Measurements from ENCODE around the gene TAF15. TPM values are rescaled to one million over a fixed set of nuclear protein-coding genes. Genes with fewer than 3 reads are reported as not detected.
A peak's percentile ranks its signal among the peaks of the same experiment; 100 is the strongest.

Gene TAF15
- total and polyA plus RNA-seq, 2 donors from 2014 or later = 66.3 to 149 TPM

- Histone ChIP-seq H3K9ac (ENCODE audit: low read length in 3 of 3) (no peak overlapping the region), H3K36me3 (ENCODE audit: control insufficient read depth in 2 of 3, insufficient read depth in 3 of 3, low read length in 3 of 3) (no peaks in the 10 kb centered on the region), H3K27ac (ENCODE audit: low read depth in 2 of 2, low read length in 2 of 2) (no peak overlapping the region), H3K4me1 (ENCODE audit: control insufficient read depth in 2 of 3, insufficient read depth in 2 of 3, low read depth in 1 of 3, low read length in 3 of 3) (peaks cover 0 to 7% (median 3%) of the 10 kb centered on the region in 3 donors), H3K9me3 (ENCODE audit: control insufficient read depth in 2 of 3, insufficient read depth in 1 of 3, low read length in 3 of 3) (no peaks in the 10 kb centered on the region), H3K27me3 (ENCODE audit: control insufficient read depth, insufficient read depth, low read length) (peaks cover 20% of the 10 kb centered on the region), H3K4me3 (ENCODE audit: low read length in 3 of 3) (no peak overlapping the region)
- DNase-seq = peak in 1 of 5 donors; percentile 15
- TF ChIP-seq CTCF (IDR thresholded peaks at IDR 0.05; ENCODE audit: borderline replicate concordance, extremely low read depth, insufficient read depth) = no peak
- intact Hi-C loops (cut with DNase I) = no loop called here
- FAIRE-seq = no peak
Observed at GRCh38 chr17:35791681-35792350, 17.5 kb upstream of the TAF15 start.

DNA sequence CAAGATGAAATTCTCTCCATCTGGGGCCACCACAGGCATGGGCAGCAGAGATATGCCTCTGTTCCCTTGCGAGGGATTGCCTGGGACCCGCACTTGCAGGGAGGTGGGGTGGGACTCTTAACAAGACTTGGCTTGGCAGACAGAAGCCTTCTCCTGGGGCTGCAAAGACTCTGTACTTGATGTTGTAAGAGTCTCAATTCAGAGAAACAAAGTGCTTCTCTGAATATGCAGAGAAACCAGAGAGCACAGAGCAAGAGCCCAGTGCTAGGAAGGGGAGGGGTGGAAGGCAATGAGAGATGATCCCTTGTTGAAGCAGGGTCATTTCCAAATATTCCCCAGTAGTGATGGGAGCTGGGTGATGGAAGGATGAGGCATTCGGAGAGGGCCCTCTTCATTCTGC, 16.0 kb upstream of the TAF15 start:
- H3K4me3 ChIP-seq (ENCODE audit: low read length in 3 of 3) = no peak overlapping the region
- no peak overlapping the region for H3K9ac ChIP-seq (ENCODE audit: low read length in 3 of 3)
- H3K27me3 ChIP-seq (ENCODE audit: control insufficient read depth, insufficient read depth, low read length) = peaks cover 20% of the 10 kb centered on the region
- FAIRE-seq (no peak), DNase-seq (peak in 1 of 5 donors; percentile 9)
- no peak for TF ChIP-seq CTCF (IDR thresholded peaks at IDR 0.05; ENCODE audit: borderline replicate concordance, extremely low read depth, insufficient read depth)
- H3K4me1 ChIP-seq (ENCODE audit: control insufficient read depth in 2 of 3, insufficient read depth in 2 of 3, low read depth in 1 of 3, low read length in 3 of 3) = peaks cover 0 to 7% (median 3%) of the 10 kb centered on the region in 3 donors
- H3K36me3 ChIP-seq (ENCODE audit: control insufficient read depth in 2 of 3, insufficient read depth in 3 of 3, low read length in 3 of 3) = no peaks in the 10 kb centered on the region
- intact Hi-C loops (cut with DNase I) = no loop called here
- no peaks in the 10 kb centered on the region for H3K9me3 ChIP-seq (ENCODE audit: control insufficient read depth in 2 of 3, insufficient read depth in 1 of 3, low read length in 3 of 3)
- H3K27ac ChIP-seq (ENCODE audit: low read depth in 2 of 2, low read length in 2 of 2) = no peak overlapping the region

GRCh38 chr17:35795007-35795870, 14.0 kb upstream of the TAF15 start, which contains the start of gene MMP28:
Gene MMP28 (minus strand): TSS chr17:35795641. CDS start chr17:35795377, 264 bp downstream.
- Histone ChIP-seq H3K27me3 (ENCODE audit: control insufficient read depth, insufficient read depth, low read length) (peaks cover 20% of the 10 kb centered on the region), H3K9ac (ENCODE audit: low read length in 3 of 3) (no peak within 1 kb of the TSS), H3K4me3 (ENCODE audit: low read length in 3 of 3) (peak within 1 kb of the TSS in 2 of 3 donors; percentile 32 to 58), H3K27ac (ENCODE audit: low read depth in 2 of 2, low read length in 2 of 2) (no peak within 1 kb of the TSS), H3K36me3 (ENCODE audit: control insufficient read depth in 2 of 3, insufficient read depth in 3 of 3, low read length in 3 of 3) (no peaks in the 10 kb centered on the region), H3K9me3 (ENCODE audit: control insufficient read depth in 2 of 3, insufficient read depth in 1 of 3, low read length in 3 of 3) (no peaks in the 10 kb centered on the region), H3K4me1 (ENCODE audit: control insufficient read depth in 2 of 3, insufficient read depth in 2 of 3, low read depth in 1 of 3, low read length in 3 of 3) (peaks cover 0 to 3% (median 0%) of the 10 kb centered on the region in 3 donors)
- DNase-seq = peak; percentile 41 to 81 (median 56)
- no peak for TF ChIP-seq CTCF (IDR thresholded peaks at IDR 0.05; ENCODE audit: borderline replicate concordance, extremely low read depth, insufficient read depth)
- FAIRE-seq = no peak
- intact Hi-C loops (cut with DNase I) = no loop called here

Measured in kidney (tissue), 14 donors.